Keratinocyte (primary cell): Measurements from ENCODE around the gene CALHM5. TPM values are rescaled to one million over a fixed set of nuclear protein-coding genes. Genes with fewer than 3 reads are reported as not detected.

Experiments
- DNase-seq: peaks from one replicate; pipeline ENCODE4 v3.0.0-alpha.2; 2011; ENCODE audit warnings: low read depth, missing footprints, low spot score
- FAIRE-seq: peaks from 2 replicates; lab custom pipeline; 2011; peaks lifted over from hg19 to GRCh38; lab: Jason Lieb, UNC
- H2AFZ ChIP-seq: 2 replicates; pipeline ENCODE4 v1.6.0; 2012; ENCODE audit warnings: low read length, control low read depth, inconsistent platforms; ENCODE audit not compliant: control insufficient read depth
- H3K27ac ChIP-seq: 2 replicates; pipeline ENCODE4 v1.5.1; 2011; ENCODE audit warnings: low read length; ENCODE audit not compliant: control insufficient read depth, insufficient read depth
- H3K27me3 ChIP-seq: 3 replicates; pipeline ENCODE4 v1.6.0; 2011; ENCODE audit warnings: low read length; ENCODE audit not compliant: control insufficient read depth, insufficient read depth; ENCODE audit errors: extremely low read depth
- H3K36me3 ChIP-seq, 2 experiments: 2 replicates in 1 of 2; 3 replicates in 1 of 2; pipeline ENCODE4 v1.5.1; 2011; ENCODE audit warnings: low read length in 2 of 2, mild to moderate bottlenecking in 1 of 2; ENCODE audit not compliant: control insufficient read depth in 2 of 2, insufficient read depth in 2 of 2; ENCODE audit errors: extremely low read depth in 1 of 2
- H3K4me1 ChIP-seq: 3 replicates; pipeline ENCODE4 v1.5.1; 2011; ENCODE audit warnings: low read length; ENCODE audit not compliant: control insufficient read depth, insufficient read depth; ENCODE audit errors: extremely low read depth
- H3K4me2 ChIP-seq: 3 replicates; pipeline ENCODE4 v1.6.0; 2011; ENCODE audit warnings: low read depth, low read length; ENCODE audit not compliant: control insufficient read depth, insufficient read depth; ENCODE audit errors: extremely low read depth
- H3K4me3 ChIP-seq, 3 experiments: fragments of 200-600 bp in 1 of 3; sonication (generic) in 1 of 3; 2 replicates in 2 of 3; 3 replicates in 1 of 3; pipeline ENCODE4 v1.5.1; 2011 to 2016; ENCODE audit warnings: low read length in 3 of 3, mild to moderate bottlenecking in 3 of 3, control low read depth in 2 of 3, inconsistent platforms in 1 of 3, low read depth in 1 of 3, mixed read lengths in 1 of 3, mixed run types in 1 of 3, moderate library complexity in 1 of 3; ENCODE audit not compliant: control insufficient read depth in 2 of 3, insufficient read depth in 2 of 3; ENCODE audit errors: extremely low read depth in 1 of 3
- H3K79me2 ChIP-seq: 2 replicates; pipeline ENCODE4 v1.6.0; 2012; ENCODE audit warnings: low read length; ENCODE audit not compliant: control insufficient read depth, insufficient read depth
- H3K9ac ChIP-seq: 3 replicates; pipeline ENCODE4 v1.6.0; 2011; ENCODE audit warnings: low read length; ENCODE audit not compliant: control insufficient read depth, insufficient read depth; ENCODE audit errors: extremely low read depth
- H3K9me1 ChIP-seq: 3 replicates; pipeline ENCODE4 v1.6.0; 2011; ENCODE audit warnings: low read length; ENCODE audit not compliant: control insufficient read depth, insufficient read depth; ENCODE audit errors: extremely low read depth
- H3K9me3 ChIP-seq: 2 replicates; pipeline ENCODE4 v1.5.1; 2012; ENCODE audit warnings: low read depth, low read length; ENCODE audit not compliant: control insufficient read depth
- H4K20me1 ChIP-seq: 3 replicates; pipeline ENCODE4 v1.6.0; 2011; ENCODE audit warnings: low read length; ENCODE audit not compliant: control insufficient read depth, insufficient read depth; ENCODE audit errors: extremely low read depth
- EZH2 ChIP-seq: IDR thresholded peaks from one replicate; pipeline ENCODE4 v1.6.1; 2012; ENCODE audit warnings: inconsistent platforms, mild to moderate bottlenecking, low read length, moderate library complexity
- dilution Hi-C: fragments of 300-500 bp; cut with MboI; formaldehyde crosslinking; loops from one replicate; pipeline ENCODE4 v1.7.0; 2020; ENCODE audit warnings: low sequenced_read_pairs; ENCODE audit not compliant: extremely low pct_ligation_motif_present
- polyA plus RNA-seq, 5 experiments: library from polyadenylated mRNA; depleted of rRNA in 3 of 5; stranded (reverse) in 3 of 5; stranded (forward) in 1 of 5; unstranded in 1 of 5; fragments of >200 nt; gene quantifications; 1 replicate in 1 of 5; 2 replicates in 3 of 5; 3 replicates in 1 of 5; pipeline versions ENCODE4 v1.2.1 to v1.2.3, GENCODE V29; 2011 to 2012; ENCODE audit warnings: missing spikeins in 2 of 5, low read depth in 1 of 5, low replicate concordance in 1 of 5
- TF ChIP-seq, protein P1 (sequence below), 3 experiments: IDR thresholded peaks in 1 of 3; conservative IDR thresholded peaks in 1 of 3; optimal IDR thresholded peaks in 1 of 3; 2 replicates in 2 of 3; 3 replicates in 1 of 3; pipeline versions ENCODE3 to v1.5.1; 2011; ENCODE audit warnings: low read length in 3 of 3, mild to moderate bottlenecking in 3 of 3, moderate library complexity in 2 of 3, control low read depth in 1 of 3, inconsistent platforms in 1 of 3; ENCODE audit not compliant: insufficient read depth in 2 of 3; ENCODE audit errors: extremely low read depth in 1 of 3

CALHM5 gene
- polyA plus RNA-seq, 1 donor (not counting 4 experiments of a cell fraction or from before 2014, with no cell fraction given), result 0.80 TPM

DNA sequence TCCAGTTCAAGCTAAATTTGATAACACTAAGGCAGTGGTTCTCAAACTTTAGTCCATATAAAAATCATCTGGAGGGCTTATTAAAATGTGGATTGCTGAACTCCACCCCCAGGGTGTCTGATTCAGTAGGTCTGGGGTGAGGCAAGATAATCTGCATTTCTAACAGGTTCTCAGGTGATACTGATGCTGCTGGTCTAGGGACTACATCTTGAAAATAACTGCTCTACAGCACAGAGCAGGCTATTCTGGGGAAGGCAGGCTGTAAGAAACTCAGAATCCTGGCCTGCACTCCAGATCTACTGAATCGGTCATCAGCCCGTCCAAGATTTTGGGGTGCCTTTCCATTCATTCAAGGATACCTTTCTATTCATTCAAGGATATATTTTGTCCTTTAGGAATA lies 11.5 kb downstream of the CALHM5 start:
- dilution Hi-C loops, result no loop called here
- Histone ChIP-seq H2AFZ (peak overlapping the region; percentile 58), H3K27ac (no peak overlapping the region), H3K36me3 (no peaks in the 10 kb centered on the region), H3K4me1 (peaks cover under 1% of the 10 kb centered on the region), H3K9ac (no peak overlapping the region), H3K9me1 (no peaks in the 10 kb centered on the region), H3K79me2 (no peaks in the 10 kb centered on the region), H3K4me3 (no peak overlapping the region), H4K20me1 (no peaks in the 10 kb centered on the region), H3K4me2 (no peak overlapping the region), H3K9me3 (no peaks in the 10 kb centered on the region), H3K27me3 (no peaks in the 10 kb centered on the region)
- FAIRE-seq (no peak), DNase-seq (no peak)
- TF ChIP-seq, protein P1, sequence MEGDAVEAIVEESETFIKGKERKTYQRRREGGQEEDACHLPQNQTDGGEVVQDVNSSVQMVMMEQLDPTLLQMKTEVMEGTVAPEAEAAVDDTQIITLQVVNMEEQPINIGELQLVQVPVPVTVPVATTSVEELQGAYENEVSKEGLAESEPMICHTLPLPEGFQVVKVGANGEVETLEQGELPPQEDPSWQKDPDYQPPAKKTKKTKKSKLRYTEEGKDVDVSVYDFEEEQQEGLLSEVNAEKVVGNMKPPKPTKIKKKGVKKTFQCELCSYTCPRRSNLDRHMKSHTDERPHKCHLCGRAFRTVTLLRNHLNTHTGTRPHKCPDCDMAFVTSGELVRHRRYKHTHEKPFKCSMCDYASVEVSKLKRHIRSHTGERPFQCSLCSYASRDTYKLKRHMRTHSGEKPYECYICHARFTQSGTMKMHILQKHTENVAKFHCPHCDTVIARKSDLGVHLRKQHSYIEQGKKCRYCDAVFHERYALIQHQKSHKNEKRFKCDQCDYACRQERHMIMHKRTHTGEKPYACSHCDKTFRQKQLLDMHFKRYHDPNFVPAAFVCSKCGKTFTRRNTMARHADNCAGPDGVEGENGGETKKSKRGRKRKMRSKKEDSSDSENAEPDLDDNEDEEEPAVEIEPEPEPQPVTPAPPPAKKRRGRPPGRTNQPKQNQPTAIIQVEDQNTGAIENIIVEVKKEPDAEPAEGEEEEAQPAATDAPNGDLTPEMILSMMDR (optimal IDR thresholded peaks at IDR 0.05 in 1 of 3, IDR thresholded peaks at IDR 0.05 in 1 of 3, conservative IDR thresholded peaks at IDR 0.05 in 1 of 3; ENCODE audit: extremely low read depth in 1 of 3, insufficient read depth in 2 of 3, low read length in 3 of 3), result no peak
- TF ChIP-seq EZH2, result no peak

- FAIRE-seq (no peak), DNase-seq (no peak)
- Histone ChIP-seq H3K27ac (no peak overlapping the region), H3K9me1 (no peaks in the 10 kb centered on the region), H3K36me3 (no peaks in the 10 kb centered on the region), H4K20me1 (no peaks in the 10 kb centered on the region), H3K9me3 (no peaks in the 10 kb centered on the region), H2AFZ (no peak overlapping the region), H3K4me2 (no peak overlapping the region), H3K79me2 (no peaks in the 10 kb centered on the region), H3K27me3 (no peaks in the 10 kb centered on the region), H3K9ac (no peak overlapping the region), H3K4me1 (peaks cover 12% of the 10 kb centered on the region), H3K4me3 (no peak overlapping the region)
- dilution Hi-C loops, result no loop called here
- TF ChIP-seq EZH2, result no peak
- TF ChIP-seq, protein P1 (optimal IDR thresholded peaks at IDR 0.05 in 1 of 3, IDR thresholded peaks at IDR 0.05 in 1 of 3, conservative IDR thresholded peaks at IDR 0.05 in 1 of 3; ENCODE audit: extremely low read depth in 1 of 3, insufficient read depth in 2 of 3, low read length in 3 of 3), result no peak
These were observed 12.8 kb downstream of the CALHM5 start for GRCh38 chr6:116524236-116524635.
